A549 (cell line): Measurements from ENCODE around the gene PCDH1. TPM values are rescaled to one million over a fixed set of nuclear protein-coding genes. Genes with fewer than 3 reads are reported as not detected.
"Not testable (repeated sequence)": the region's sequence is repeated elsewhere in the genome, so short reads cannot be mapped to it uniquely, and the experiment has no call there.

Experiments used
- ATAC-seq, 2 experiments: fragments of 200-7000 bp in 1 of 2; fragments of >200 bp in 1 of 2; cut with Nextera tagmentation in 1 of 2; cut with Tn5 transposase in 1 of 2; 3 replicates each; pipeline versions ENCODE4 v1.8.0 to v1.9.1; 2018 to 2020; ENCODE audit warnings: mild to moderate bottlenecking in 1 of 2, moderate library complexity in 1 of 2
- CTCF ChIA-PET: fragments of 300-600 bp; sonication (Branson Sonifier 250); formaldehyde crosslinking; extraction: SDS; loops from one replicate; lab custom pipeline; 2021; ENCODE audit warnings: antibody characterized with exemption, inconsistent platforms; lab: Yijun Ruan, JAX
- POLR2A ChIA-PET: fragments of 350-600 bp; formaldehyde crosslinking; extraction: SDS; loops from one replicate; lab custom pipeline; 2021; ENCODE audit warnings: antibody characterized with exemption, inconsistent platforms; lab: Yijun Ruan, JAX
- DNase-seq, 2 experiments: peaks; one replicate each; pipeline versions ENCODE4 v3.0.0 to v3.0.0-alpha.2; 2011 to 2016; ENCODE audit warnings: low read depth in 1 of 2, low spot score in 1 of 2
- FAIRE-seq: peaks from 2 replicates; lab custom pipeline; 2011; peaks lifted over from hg19 to GRCh38; lab: Jason Lieb, UNC
- H3K27ac ChIP-seq, 2 experiments: fragments of >200 bp; sonication (Bioruptor Twin); formaldehyde crosslinking; 3 replicates each; pipeline ENCODE4 v1.5.1; 2016 to 2017
- H3K4me1 ChIP-seq: fragments of >200 bp; sonication (Bioruptor Twin); formaldehyde crosslinking; 3 replicates; pipeline ENCODE4 v1.6.1; 2016
- H3K4me2 ChIP-seq: fragments of >200 bp; sonication (Bioruptor Twin); formaldehyde crosslinking; 3 replicates; pipeline ENCODE4 v1.6.1; 2016
- H3K4me3 ChIP-seq: fragments of >200 bp; sonication (Bioruptor Twin); formaldehyde crosslinking; 3 replicates; pipeline ENCODE4 v1.5.1; 2016
- H3K9me3 ChIP-seq: fragments of >200 bp; sonication (Bioruptor Twin); formaldehyde crosslinking; 3 replicates; pipeline ENCODE4 v1.6.1; 2016
- BHLHE40 ChIP-seq: IDR thresholded peaks from 2 replicates; pipeline ENCODE4 v1.6.1; 2012; ENCODE audit warnings: low read depth, low read length, inconsistent platforms
- EHF ChIP-seq: fragments of 250-450 bp; sonication (Bioruptor Pico); IDR thresholded peaks from 2 replicates; pipeline ENCODE4 v1.5.0; 2020; ENCODE audit warnings: mild to moderate bottlenecking
- EHMT2 ChIP-seq: fragments of 200-600 bp; sonication (generic); IDR thresholded peaks from 2 replicates; pipeline ENCODE4 v1.6.1; 2016; ENCODE audit warnings: antibody characterized with exemption, low read depth, mild to moderate bottlenecking, moderate library complexity
- EP300 ChIP-seq, 2 experiments: fragments of >200 bp; sonication (Bioruptor Twin); formaldehyde crosslinking; IDR thresholded peaks; 2 replicates in 1 of 2; 3 replicates in 1 of 2; pipeline ENCODE4 v1.6.1; 2016 to 2017
- ESRRA ChIP-seq: fragments of 150-350 bp; IDR thresholded peaks from 2 replicates; pipeline ENCODE4 v1.6.1; 2014; ENCODE audit warnings: mild to moderate bottlenecking, low read length, borderline replicate concordance
- FOSB ChIP-seq: fragments of 250-450 bp; sonication (Bioruptor Pico); IDR thresholded peaks from 2 replicates; pipeline ENCODE4 v1.5.0; 2020; ENCODE audit warnings: mild to moderate bottlenecking, moderate library complexity
- FOSL2 ChIP-seq, 2 experiments: fragments of 450-650 bp in 1 of 2; fragments of >200 bp in 1 of 2; sonication (Bioruptor Twin) in 1 of 2; formaldehyde crosslinking; IDR thresholded peaks; 2 replicates each; pipeline versions ENCODE4 v1.5.0 to v1.6.1; 2016 to 2020; ENCODE audit warnings: mild to moderate bottlenecking in 1 of 2, moderate library complexity in 1 of 2
- FOXS1 ChIP-seq: fragments of 250-450 bp; sonication (Bioruptor Pico); IDR thresholded peaks from 2 replicates; pipeline ENCODE4 v1.5.0; 2020; ENCODE audit warnings: mild to moderate bottlenecking, moderate library complexity
- HDAC2 ChIP-seq: fragments of 200-600 bp; sonication (generic); IDR thresholded peaks from 2 replicates; pipeline ENCODE4 v1.6.1; 2016
- HEYL ChIP-seq: fragments of 250-450 bp; sonication (Bioruptor Pico); IDR thresholded peaks from 2 replicates; pipeline ENCODE4 v1.8.0; 2021; ENCODE audit warnings: mild to moderate bottlenecking, moderate library complexity
- MAFK ChIP-seq: fragments of 450-650 bp; IDR thresholded peaks from 2 replicates; pipeline ENCODE4 v1.6.1; 2014; ENCODE audit not compliant: partially characterized antibody
- MAZ ChIP-seq: fragments of 150-350 bp; IDR thresholded peaks from 2 replicates; pipeline ENCODE4 v1.6.1; 2014; ENCODE audit warnings: antibody characterized with exemption, low read depth, low read length, borderline replicate concordance
- NR3C1 ChIP-seq: fragments of >200 bp; sonication (Bioruptor Twin); formaldehyde crosslinking; IDR thresholded peaks from 3 replicates; pipeline ENCODE4 v1.6.1; 2017
- PBX3 ChIP-seq: IDR thresholded peaks from 2 replicates; pipeline ENCODE4 v1.6.1; 2012
- POLR2AphosphoS2 ChIP-seq: conservative IDR thresholded peaks from 2 replicates; pipeline ENCODE4 v1.6.1; 2012; ENCODE audit warnings: low read length, improper control_type of control experiment, inconsistent platforms
- RAD21 ChIP-seq, 2 experiments: fragments of >200 bp in 1 of 2; sonication (Bioruptor Twin) in 1 of 2; formaldehyde crosslinking in 1 of 2; IDR thresholded peaks in 1 of 2; conservative IDR thresholded peaks in 1 of 2; 2 replicates in 1 of 2; 3 replicates in 1 of 2; pipeline ENCODE4 v1.6.1; 2012 to 2018; ENCODE audit warnings: inconsistent platforms in 1 of 2
- RARB ChIP-seq: fragments of 250-450 bp; sonication (Bioruptor Pico); IDR thresholded peaks from 2 replicates; pipeline ENCODE4 v1.8.0; 2021; ENCODE audit warnings: mild to moderate bottlenecking, moderate library complexity
- REST ChIP-seq: fragments of 200-600 bp; sonication (generic); IDR thresholded peaks from 2 replicates; pipeline ENCODE4 v1.6.1; 2016; ENCODE audit warnings: antibody characterized with exemption, mild to moderate bottlenecking, moderate library complexity
- SMC3 ChIP-seq: fragments of >200 bp; sonication (Bioruptor Twin); formaldehyde crosslinking; IDR thresholded peaks from 3 replicates; pipeline ENCODE4 v1.6.1; 2018; ENCODE audit warnings: inconsistent platforms
- SREBF2 ChIP-seq: fragments of 450-650 bp; IDR thresholded peaks from 2 replicates; pipeline ENCODE4 v1.6.1; 2014; ENCODE audit warnings: mild to moderate bottlenecking, moderate library complexity
- ZSCAN20 ChIP-seq: fragments of 250-450 bp; sonication (Bioruptor Pico); IDR thresholded peaks from 2 replicates; pipeline ENCODE4 v1.8.0; 2022; ENCODE audit warnings: mild to moderate bottlenecking, moderate library complexity
- WGBS: methylation state at CpG from one replicate; pipeline ENCODE4 v1.1.6; 2017; ENCODE audit errors: missing lambda C conversion rate; 5-methylcytosine and 5-hydroxymethylcytosine counted together
- polyA plus RNA-seq, 4 experiments: library from polyadenylated mRNA; depleted of rRNA in 3 of 4; stranded (reverse); fragments of >200 nt; fragmentation: RNase III in 1 of 4; extraction: RNeasy Plus Mini Kit Qiagen cat#74134 plus additional on column Dnase treatment in 1 of 4; gene quantifications; 2 replicates in 3 of 4; 3 replicates in 1 of 4; pipeline ENCODE4 v1.2.3, GENCODE V29; 2011 to 2017

The PCDH1 gene
- polyA plus RNA-seq, 2 of the 4 experiments (the other 2 are of a cell fraction), result 0.41 to 2.9 TPM

- H3K4me2 ChIP-seq, result peak overlapping the region; percentile 97
- 49% methylated on average over 28 of the region's 28 CpGs for WGBS
- H3K27ac ChIP-seq, result peak overlapping the region; percentile 92 to 99
- not testable (repeated sequence) for FAIRE-seq, H3K9me3 ChIP-seq, DNase-seq
- CTCF ChIA-PET, result interaction anchor here (0.6 to 3.1 kb wide), 9 partner anchors 10 to 231 kb away, joined by 3 to 13 read pairs (median 4); partner anchors contain the start of genes PCDH1 and RNF14
- peaks cover 12% of the 10 kb centered on the region for H3K4me1 ChIP-seq
- H3K4me3 ChIP-seq, result peak overlapping the region; percentile 89
- peak in 1 of 2 experiments; percentile 17; a peak in 4 of 6 replicates for ATAC-seq
- POLR2A ChIA-PET, result interaction anchor here (0.5 to 2.0 kb wide), 18 partner anchors 9 to 331 kb away, joined by 3 to 28 read pairs (median 4); partner anchors contain the start of genes HDAC3, PCDH1, PCDH12 and RELL2
Measured at GRCh38 chr5:141922827-141923447, 44.7 kb upstream of the PCDH1 start.

- TF ChIP-seq NR3C1, result no peak
- TF ChIP-seq EHF, result no peak
- TF ChIP-seq SREBF2, result no peak
- no peak for TF ChIP-seq MAFK
- TF ChIP-seq PBX3, result no peak
- no peak for TF ChIP-seq FOXS1
- TF ChIP-seq EP300 (IDR thresholded peaks at IDR 0.05), result no peak
- TF ChIP-seq ZSCAN20 (CRISPR knock-in tag), result no peak
- TF ChIP-seq HDAC2, result no peak
- TF ChIP-seq BHLHE40, result no peak
- TF ChIP-seq RARB (CRISPR knock-in tag), result no peak
- TF ChIP-seq RAD21 (conservative IDR thresholded peaks at IDR 0.05 in 1 of 2, IDR thresholded peaks at IDR 0.05 in 1 of 2), result no peak
- POLR2A ChIA-PET, result no interaction called here
Measured at GRCh38 chr5:141920771-141921170, 42.6 kb upstream of the PCDH1 start.

GRCh38 chr5:141919218-141920119 lies 41.3 kb upstream of the PCDH1 start:
- Histone ChIP-seq H3K4me2 (no peak overlapping the region), H3K4me1 (peaks cover 9% of the 10 kb centered on the region), H3K4me3 (no peak overlapping the region), H3K27ac (0 out of 6 replicates have a peak overlapping the region, but pooled peaks of 1 of the 2 experiments have one; percentile 13), H3K9me3 (no peaks in the 10 kb centered on the region)
- ChIA-PET POLR2A (no interaction called here), CTCF (interaction anchor here (0.9 to 2.2 kb wide), 9 partner anchors 10 to 255 kb away, joined by 3 to 12 read pairs (median 4); partner anchors contain the start of gene RNF14)
- FAIRE-seq (no peak), ATAC-seq (no peak), DNase-seq (no peak)
- TF ChIP-seq HEYL (CRISPR knock-in tag), result no peak
- peak; percentile 65 for TF ChIP-seq MAFK
- 88% methylated on average over 8 of the region's 8 CpGs for WGBS

More at GRCh38 chr5:141920771-141921170, 42.6 kb upstream of the PCDH1 start:
- Histone ChIP-seq H3K4me1 (peaks cover 12% of the 10 kb centered on the region), H3K4me3 (no peak overlapping the region), H3K4me2 (no peak overlapping the region), H3K9me3 (no peaks in the 10 kb centered on the region), H3K27ac (no peak overlapping the region)
- no peak for FAIRE-seq
- WGBS, result 97% methylated on average over 2 of the region's 2 CpGs
- CTCF ChIA-PET, result interaction anchor here (0.8 to 1.7 kb wide), 8 partner anchors 8 to 229 kb away, joined by 3 to 12 read pairs (median 4); no protein-coding TSS in a partner anchor
- DNase-seq, result no peak
- ATAC-seq, result no peak

- no peak overlapping the region for H3K4me3 ChIP-seq
- 73% methylated on average over 5 of the region's 5 CpGs for WGBS
- ATAC-seq (no peak), FAIRE-seq (no peak), DNase-seq (no peak)
- H3K4me1 ChIP-seq, result peaks cover 4% of the 10 kb centered on the region; the same call in 2 of the 3 replicates
- CTCF ChIA-PET, result interaction anchor here (0.6 to 2.2 kb wide), 8 partner anchors 23 to 394 kb away, joined by 3 to 5 read pairs (median 4); partner anchors contain the start of genes PCDH1 and RNF14
- no peaks in the 10 kb centered on the region for H3K9me3 ChIP-seq
- no peak overlapping the region for H3K27ac ChIP-seq
- no peak for TF ChIP-seq ESRRA
- TF ChIP-seq POLR2AphosphoS2, result no peak
- TF ChIP-seq MAFK, result no peak
- TF ChIP-seq REST, result no peak
- no peak for TF ChIP-seq FOSL2 (IDR thresholded peaks at IDR 0.05)
- TF ChIP-seq FOSL2 (CRISPR knock-in tag; IDR thresholded peaks at IDR 0.05), result no peak
- no peak for TF ChIP-seq SMC3
- no peak for TF ChIP-seq EHMT2
- TF ChIP-seq FOSB, result no peak
- no peak for TF ChIP-seq MAZ
- TF ChIP-seq EP300 (IDR thresholded peaks at IDR 0.05), result no peak
- POLR2A ChIA-PET, result interaction anchor here (0.5 kb wide), 1 partner anchor 33 kb away, joined by 3 read pairs; no protein-coding TSS in a partner anchor
- no peak overlapping the region for H3K4me2 ChIP-seq
Measured at GRCh38 chr5:141917760-141918159, 39.5 kb upstream of the PCDH1 start.
